ENCODE data around the gene EFEMP2.

The EFEMP2 gene

DNA sequence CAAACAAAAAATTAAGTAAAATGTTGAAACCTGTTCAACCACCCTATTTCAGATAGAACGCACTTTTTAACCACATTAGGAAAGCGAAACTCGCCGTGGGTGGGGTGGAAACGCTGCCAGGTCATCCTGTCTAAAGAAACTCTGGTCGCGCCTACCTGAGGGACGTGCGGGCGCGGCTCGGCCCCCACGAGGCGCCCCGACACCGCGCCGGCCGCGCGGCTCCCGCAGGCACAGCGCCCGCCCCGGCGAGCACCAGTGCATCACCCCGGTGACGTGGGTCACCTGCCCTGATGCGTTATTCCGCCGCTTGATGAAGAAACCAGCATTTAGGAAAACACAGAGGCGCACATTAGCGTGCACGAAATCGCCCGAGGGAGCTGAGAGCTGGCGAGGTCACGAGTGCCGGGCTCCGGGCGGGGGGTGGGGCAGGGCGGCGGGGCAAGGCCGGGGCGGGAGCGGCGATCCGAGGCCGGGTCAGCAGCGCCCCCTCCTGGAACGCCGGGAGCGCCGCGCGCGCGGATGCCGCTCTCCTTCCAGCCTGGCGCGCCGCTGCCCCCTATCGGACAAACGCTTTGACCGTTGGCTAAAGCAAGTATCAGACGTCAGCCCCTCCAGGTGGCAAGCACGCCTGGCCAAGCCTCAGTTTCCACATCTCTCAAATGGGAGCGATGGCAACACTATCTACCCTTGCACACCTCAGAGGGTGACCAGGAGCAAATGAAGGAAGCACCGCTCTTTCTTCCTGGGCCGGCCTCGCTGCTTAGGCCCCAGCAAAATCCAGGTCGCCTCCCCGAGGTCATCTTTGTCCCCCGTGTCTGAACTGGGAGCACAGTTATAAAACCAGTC is 54.5 kb downstream of the EFEMP2 start:
- peak; percentile 88 for DNase-seq

DNA sequence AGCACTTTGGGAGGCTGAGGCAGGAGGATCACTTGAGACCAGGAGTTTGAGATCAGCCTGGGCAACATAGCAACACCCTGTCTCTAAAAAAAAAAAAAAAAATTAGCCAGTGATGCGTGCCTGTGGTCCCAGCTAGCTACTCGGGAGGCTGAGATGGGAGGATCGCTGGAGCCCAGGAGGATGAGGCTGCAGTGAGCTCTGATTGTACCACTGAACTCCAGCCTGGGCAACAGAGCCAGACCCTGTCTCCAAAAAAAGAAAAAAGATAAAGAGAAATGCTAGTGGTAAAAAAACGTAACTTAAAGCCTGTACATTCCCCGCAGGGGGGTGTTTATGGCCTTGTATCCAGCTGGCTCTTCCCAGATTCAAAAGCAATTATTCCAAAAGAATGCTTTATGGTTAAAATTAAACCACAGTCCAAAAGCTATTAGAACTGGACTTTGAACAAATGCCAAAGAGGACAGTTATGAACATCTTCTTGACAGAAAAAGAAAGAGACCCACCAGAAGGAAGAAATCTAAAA is 55.2 kb downstream of the EFEMP2 start:
- no peak for DNase-seq

DNA sequence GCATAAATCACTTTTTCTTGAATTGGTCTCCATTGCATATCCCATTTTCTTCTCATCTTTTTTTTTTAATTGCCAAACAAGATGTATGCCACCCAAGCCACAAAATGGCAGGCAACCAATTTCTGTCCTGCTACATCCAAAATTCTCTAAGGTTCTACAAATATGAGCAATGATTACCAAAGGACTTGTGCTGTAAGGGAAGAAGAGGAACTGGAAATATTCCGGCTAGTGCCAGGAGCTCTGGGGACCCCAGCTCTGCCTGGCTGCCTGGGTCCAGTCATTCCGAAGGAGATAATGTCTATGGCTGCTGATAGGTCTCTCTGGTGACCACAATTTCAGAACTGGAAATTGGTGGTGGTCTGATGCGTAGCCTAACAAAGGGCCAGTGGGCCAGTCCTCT is 55.9 kb downstream of the EFEMP2 start:
- no peak for DNase-seq
